ENCODE results near the gene TRABD2B. TPM values are rescaled to one million over a fixed set of nuclear protein-coding genes. Genes with fewer than 3 reads are reported as not detected.

The TRABD2B gene
- total RNA-seq, 1 donor from 2014 or later = 0.89 TPM

DNA sequence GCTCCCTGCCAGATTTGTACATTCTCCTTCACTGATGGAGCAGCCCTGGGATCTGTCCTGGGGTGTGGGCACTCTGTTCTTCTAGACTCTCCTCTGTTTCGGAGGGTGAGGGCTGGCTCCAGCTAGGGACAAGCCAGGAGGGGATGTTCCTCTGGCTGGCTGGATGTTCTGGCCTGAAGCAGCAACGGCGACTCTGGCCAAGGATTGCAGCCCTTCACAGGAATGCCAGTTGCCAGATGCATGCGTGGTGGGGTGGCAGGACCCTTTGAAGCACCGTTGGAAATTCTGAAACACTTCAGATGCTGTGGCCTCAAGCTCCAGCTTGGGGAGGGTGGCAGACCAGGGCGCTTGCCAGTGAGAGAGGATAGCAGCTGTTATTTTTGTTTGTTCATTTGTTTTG lies 210.9 kb downstream of the TRABD2B start:
- H3K79me2 ChIP-seq (ENCODE audit: insufficient read depth, low read length) = no peaks in the 10 kb centered on the region
- FAIRE-seq (no peak), DNase-seq (ENCODE audit: low read depth) (no peak)
- Mint-ChIP-seq H3K36me3 (ENCODE audit: low read depth, unreplicated experiment) (peaks cover 2% of the 10 kb centered on the region), H3K9me3 (ENCODE audit: unreplicated experiment) (peaks cover 2% of the 10 kb centered on the region), H3K27me3 (ENCODE audit: low read depth, unreplicated experiment) (peaks cover 59% of the 10 kb centered on the region), H3K4me3 (ENCODE audit: unreplicated experiment) (no peak overlapping the region), H3K27ac (ENCODE audit: unreplicated experiment) (no peak overlapping the region), H3K4me1 (ENCODE audit: low read depth, unreplicated experiment) (no peaks in the 10 kb centered on the region)
- no peak overlapping the region for H3K4me3 ChIP-seq (ENCODE audit: insufficient read depth, low read depth, low read length)
- no peaks in the 10 kb centered on the region for H3K9me3 ChIP-seq (ENCODE audit: insufficient read depth, low read depth, low read length)
- no peaks in the 10 kb centered on the region for H4K20me1 ChIP-seq (ENCODE audit: insufficient read depth, low read length)
- no peaks in the 10 kb centered on the region for H3K4me1 ChIP-seq (ENCODE audit: insufficient read depth, low read length)
- H3K27me3 ChIP-seq (ENCODE audit: insufficient read depth, low read length) = no peaks in the 10 kb centered on the region
- H2AFZ ChIP-seq (ENCODE audit: low read depth, low read length) = no peak overlapping the region
- TF ChIP-seq, protein P1, sequence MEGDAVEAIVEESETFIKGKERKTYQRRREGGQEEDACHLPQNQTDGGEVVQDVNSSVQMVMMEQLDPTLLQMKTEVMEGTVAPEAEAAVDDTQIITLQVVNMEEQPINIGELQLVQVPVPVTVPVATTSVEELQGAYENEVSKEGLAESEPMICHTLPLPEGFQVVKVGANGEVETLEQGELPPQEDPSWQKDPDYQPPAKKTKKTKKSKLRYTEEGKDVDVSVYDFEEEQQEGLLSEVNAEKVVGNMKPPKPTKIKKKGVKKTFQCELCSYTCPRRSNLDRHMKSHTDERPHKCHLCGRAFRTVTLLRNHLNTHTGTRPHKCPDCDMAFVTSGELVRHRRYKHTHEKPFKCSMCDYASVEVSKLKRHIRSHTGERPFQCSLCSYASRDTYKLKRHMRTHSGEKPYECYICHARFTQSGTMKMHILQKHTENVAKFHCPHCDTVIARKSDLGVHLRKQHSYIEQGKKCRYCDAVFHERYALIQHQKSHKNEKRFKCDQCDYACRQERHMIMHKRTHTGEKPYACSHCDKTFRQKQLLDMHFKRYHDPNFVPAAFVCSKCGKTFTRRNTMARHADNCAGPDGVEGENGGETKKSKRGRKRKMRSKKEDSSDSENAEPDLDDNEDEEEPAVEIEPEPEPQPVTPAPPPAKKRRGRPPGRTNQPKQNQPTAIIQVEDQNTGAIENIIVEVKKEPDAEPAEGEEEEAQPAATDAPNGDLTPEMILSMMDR (IDR thresholded peaks at IDR 0.05; ENCODE audit: insufficient read depth, low read depth, low read length) = no peak
- no peak for TF ChIP-seq EZH2 (IDR thresholded peaks at IDR 0.05; ENCODE audit: insufficient read depth, low read length)
- H3K36me3 ChIP-seq (ENCODE audit: insufficient read depth, low read length) = no peaks in the 10 kb centered on the region
- H3K4me2 ChIP-seq (ENCODE audit: low read length) = no peak overlapping the region
- H3K9ac ChIP-seq (ENCODE audit: low read length) = no peak overlapping the region
- H3K27ac ChIP-seq (ENCODE audit: low read depth, low read length) = no peak overlapping the region

DNA sequence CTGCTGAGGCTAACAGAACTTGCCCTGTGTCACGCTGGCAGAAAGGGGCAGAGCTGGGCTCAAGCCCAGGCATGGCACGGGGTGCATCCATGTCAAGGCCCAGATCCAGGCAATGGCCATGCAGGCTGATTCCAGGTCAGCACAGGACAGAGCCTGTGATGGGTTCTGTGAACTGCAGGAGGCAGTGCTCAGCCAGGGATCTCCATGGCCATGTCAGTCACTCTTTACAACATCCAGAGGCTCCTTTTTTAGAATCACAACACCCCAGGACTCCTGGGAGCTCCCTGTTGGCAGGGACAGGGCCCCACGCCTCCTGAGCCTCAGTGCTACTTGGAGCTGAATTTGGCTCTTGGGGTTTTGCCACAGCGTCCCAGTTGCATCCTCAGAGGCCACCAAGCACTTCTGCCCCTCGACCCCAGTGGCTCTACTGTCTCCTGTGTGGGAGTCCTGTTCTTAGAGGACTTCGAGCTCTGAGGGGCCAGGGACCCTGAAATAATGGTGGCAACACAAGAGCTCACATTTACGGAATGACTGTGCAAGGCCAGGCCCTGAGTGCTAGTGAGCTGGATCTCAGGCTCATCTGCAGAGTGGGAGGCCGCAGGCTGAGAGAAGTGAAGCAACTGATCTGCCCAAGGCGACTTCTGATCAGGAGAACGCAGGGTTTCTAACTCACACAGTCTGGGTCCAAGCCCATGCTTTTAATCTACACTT lies 211.5 kb downstream of the TRABD2B start:
- Mint-ChIP-seq H3K36me3 (ENCODE audit: low read depth, unreplicated experiment) (peaks cover 2% of the 10 kb centered on the region), H3K27ac (ENCODE audit: unreplicated experiment) (no peak overlapping the region), H3K27me3 (ENCODE audit: low read depth, unreplicated experiment) (peaks cover 61% of the 10 kb centered on the region), H3K4me1 (ENCODE audit: low read depth, unreplicated experiment) (no peaks in the 10 kb centered on the region), H3K9me3 (ENCODE audit: unreplicated experiment) (peaks cover 2% of the 10 kb centered on the region), H3K4me3 (ENCODE audit: unreplicated experiment) (no peak overlapping the region)
- Histone ChIP-seq H2AFZ (ENCODE audit: low read depth, low read length) (no peak overlapping the region), H3K4me1 (ENCODE audit: insufficient read depth, low read length) (no peaks in the 10 kb centered on the region), H4K20me1 (ENCODE audit: insufficient read depth, low read length) (no peaks in the 10 kb centered on the region), H3K27me3 (ENCODE audit: insufficient read depth, low read length) (no peaks in the 10 kb centered on the region), H3K36me3 (ENCODE audit: insufficient read depth, low read length) (no peaks in the 10 kb centered on the region), H3K9ac (ENCODE audit: low read length) (no peak overlapping the region), H3K27ac (ENCODE audit: low read depth, low read length) (no peak overlapping the region), H3K79me2 (ENCODE audit: insufficient read depth, low read length) (no peaks in the 10 kb centered on the region), H3K4me3 (ENCODE audit: insufficient read depth, low read depth, low read length) (no peak overlapping the region), H3K4me2 (ENCODE audit: low read length) (no peak overlapping the region), H3K9me3 (ENCODE audit: insufficient read depth, low read depth, low read length) (no peaks in the 10 kb centered on the region)
- FAIRE-seq (no peak), DNase-seq (ENCODE audit: low read depth) (no peak)
- TF ChIP-seq EZH2 (IDR thresholded peaks at IDR 0.05; ENCODE audit: insufficient read depth, low read length) = no peak
- TF ChIP-seq, protein P1 (IDR thresholded peaks at IDR 0.05; ENCODE audit: insufficient read depth, low read depth, low read length) = no peak

DNA sequence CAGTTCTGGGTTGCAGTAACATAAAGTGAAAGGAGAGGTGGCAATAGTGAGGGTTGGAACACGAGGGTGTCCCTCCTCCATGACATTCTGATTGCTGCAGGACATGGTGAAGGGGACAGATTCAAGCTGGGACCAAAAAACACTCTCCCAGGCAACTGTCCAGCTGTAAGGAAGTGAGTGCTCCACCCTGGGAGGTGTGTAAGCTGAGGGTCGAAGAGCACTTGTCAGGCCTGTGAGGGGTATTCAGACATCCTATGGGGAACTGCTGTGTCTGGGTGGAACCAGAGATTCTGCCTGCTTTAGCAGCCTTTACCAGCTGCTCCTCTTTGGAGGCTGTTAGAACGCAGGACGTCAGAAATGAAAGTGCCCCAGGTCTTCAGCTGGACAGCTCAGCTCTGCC lies 212.1 kb downstream of the TRABD2B start:
- Histone ChIP-seq H3K27me3 (ENCODE audit: insufficient read depth, low read length) (no peaks in the 10 kb centered on the region), H4K20me1 (ENCODE audit: insufficient read depth, low read length) (no peaks in the 10 kb centered on the region), H3K36me3 (ENCODE audit: insufficient read depth, low read length) (no peaks in the 10 kb centered on the region), H3K4me3 (ENCODE audit: insufficient read depth, low read depth, low read length) (no peak overlapping the region), H3K27ac (ENCODE audit: low read depth, low read length) (no peak overlapping the region), H3K4me1 (ENCODE audit: insufficient read depth, low read length) (no peaks in the 10 kb centered on the region), H3K9me3 (ENCODE audit: insufficient read depth, low read depth, low read length) (no peaks in the 10 kb centered on the region), H3K9ac (ENCODE audit: low read length) (no peak overlapping the region), H2AFZ (ENCODE audit: low read depth, low read length) (no peak overlapping the region), H3K79me2 (ENCODE audit: insufficient read depth, low read length) (no peaks in the 10 kb centered on the region), H3K4me2 (ENCODE audit: low read length) (no peak overlapping the region)
- no peak for FAIRE-seq
- DNase-seq (ENCODE audit: low read depth) = no peak
- TF ChIP-seq, protein P1 (IDR thresholded peaks at IDR 0.05; ENCODE audit: insufficient read depth, low read depth, low read length) = no peak
- no peak for TF ChIP-seq EZH2 (IDR thresholded peaks at IDR 0.05; ENCODE audit: insufficient read depth, low read length)
- Mint-ChIP-seq H3K27ac (ENCODE audit: unreplicated experiment) (no peak overlapping the region), H3K4me3 (ENCODE audit: unreplicated experiment) (no peak overlapping the region), H3K9me3 (ENCODE audit: unreplicated experiment) (peaks cover 2% of the 10 kb centered on the region), H3K36me3 (ENCODE audit: low read depth, unreplicated experiment) (peaks cover 2% of the 10 kb centered on the region), H3K27me3 (ENCODE audit: low read depth, unreplicated experiment) (peaks cover 65% of the 10 kb centered on the region), H3K4me1 (ENCODE audit: low read depth, unreplicated experiment) (no peaks in the 10 kb centered on the region)
